ENCODE measurements around the gene CLBA1.

- no peak for TF ChIP-seq CTCF (IDR thresholded peaks at IDR 0.05; ENCODE audit: low read depth, low read length, poor library complexity, severe bottlenecking)
- TF ChIP-seq EZH2phosphoT487 (IDR thresholded peaks at IDR 0.05; ENCODE audit: borderline replicate concordance, low read length), result no peak
Observed at GRCh38 chr14:104942586-104942985, 43.0 kb upstream of the CLBA1 start.

Measured in DOHH2 (cell line).